Thoracic aorta (tissue), 2 donors: ENCODE data around the gene VDAC1. TPM values are rescaled to one million over a fixed set of nuclear protein-coding genes. Genes with fewer than 3 reads are reported as not detected.

Source experiments
- ATAC-seq: fragments of 150-250 bp; one replicate; pipeline ENCODE4 v1.8.0; 2017; ENCODE audit warnings: low read depth; ENCODE audit not compliant: insufficient number of reproducible peaks, low FRiP score
- DNase-seq: peaks from one replicate; pipeline ENCODE4 v3.0.0-alpha.2; 2020; ENCODE audit warnings: low spot score
- H3K27ac ChIP-seq, 2 donors: fragments of 200-600 bp; sonication (generic); 1 replicate in 1 of 2; 2 replicates in 1 of 2; pipeline ENCODE4 v1.5.1; 2016; ENCODE audit warnings: mild to moderate bottlenecking in 2 of 2, moderate library complexity in 2 of 2
- H3K27me3 ChIP-seq: fragments of 200-600 bp; sonication (generic); replicated peaks from 2 replicates; pipeline ENCODE4 v1.6.0; 2016; ENCODE audit warnings: mild to moderate bottlenecking; ENCODE audit not compliant: insufficient read depth
- H3K36me3 ChIP-seq: fragments of 200-600 bp; sonication (generic); one replicate; pipeline ENCODE4 v1.5.1; 2016
- H3K4me1 ChIP-seq, 2 donors: fragments of 200-600 bp; sonication (generic); 1 replicate in 1 of 2; 2 replicates in 1 of 2; pipeline versions ENCODE4 v1.5.1 to v1.6.0; 2016; ENCODE audit warnings: low read depth in 2 of 2, mild to moderate bottlenecking in 1 of 2; ENCODE audit not compliant: control insufficient read depth in 1 of 2
- H3K4me3 ChIP-seq: fragments of 200-600 bp; sonication (generic); 2 replicates; pipeline ENCODE4 v1.5.1; 2016; ENCODE audit warnings: mild to moderate bottlenecking
- H3K9me3 ChIP-seq: fragments of 200-600 bp; sonication (generic); 2 replicates; pipeline ENCODE4 v1.5.1; 2016
- CTCF ChIP-seq: fragments of 200-600 bp; sonication (generic); IDR thresholded peaks from one replicate; pipeline ENCODE4 v1.5.1; 2019; ENCODE audit warnings: antibody characterized with exemption
- total RNA-seq, 2 donors: library from RNA; depleted of rRNA; stranded (reverse); fragments of >200 nt; gene quantifications; one replicate each; pipeline versions ENCODE4 v1.1.0 to v1.2.3, GENCODE V29; 2016

Gene VDAC1
- total RNA-seq, 2 donors from 2014 or later, result 77.0 to 112 TPM

GRCh38 chr5:134000696-134001453 lies 3.9 kb downstream of the VDAC1 start:
- Histone ChIP-seq H3K27me3 (no peaks in the 10 kb centered on the region), H3K36me3 (no peaks in the 10 kb centered on the region), H3K9me3 (no peaks in the 10 kb centered on the region), H3K27ac (no peak overlapping the region), H3K4me3 (no peak overlapping the region), H3K4me1 (peaks cover 27 to 62% of the 10 kb centered on the region in 2 donors)
- DNase-seq, result no peak
- no peak for ATAC-seq
- no peak for TF ChIP-seq CTCF

GRCh38 chr5:134000091-134000511 lies 4.7 kb downstream of the VDAC1 start:
- ATAC-seq (no peak), DNase-seq (no peak)
- no peaks in the 10 kb centered on the region for H3K27me3 ChIP-seq
- no peak for TF ChIP-seq CTCF
- no peaks in the 10 kb centered on the region for H3K36me3 ChIP-seq
- H3K4me3 ChIP-seq, result no peak overlapping the region
- H3K4me1 ChIP-seq, result peaks cover 32 to 65% of the 10 kb centered on the region in 2 donors
- peak overlapping the region in 1 of 2 donors; percentile 29 for H3K27ac ChIP-seq
- H3K9me3 ChIP-seq, result no peaks in the 10 kb centered on the region

- no peak overlapping the region for H3K27ac ChIP-seq
- H3K4me3 ChIP-seq, result no peak overlapping the region
- no peaks in the 10 kb centered on the region for H3K9me3 ChIP-seq
- peaks cover 39 to 78% of the 10 kb centered on the region in 2 donors for H3K4me1 ChIP-seq
- DNase-seq, result no peak
- TF ChIP-seq CTCF, result no peak
- ATAC-seq, result no peak
- H3K27me3 ChIP-seq, result no peaks in the 10 kb centered on the region
- no peaks in the 10 kb centered on the region for H3K36me3 ChIP-seq
Measured at GRCh38 chr5:133998807-133999206, 6.0 kb downstream of the VDAC1 start.

- Histone ChIP-seq H3K4me1 (peaks cover 34 to 80% of the 10 kb centered on the region in 2 donors), H3K4me3 (no peak overlapping the region), H3K27me3 (no peaks in the 10 kb centered on the region), H3K27ac (no peak overlapping the region), H3K9me3 (no peaks in the 10 kb centered on the region), H3K36me3 (no peaks in the 10 kb centered on the region)
- DNase-seq, result no peak
- ATAC-seq, result no peak
- TF ChIP-seq CTCF, result no peak
Measured at GRCh38 chr5:133998042-133998441, 6.7 kb downstream of the VDAC1 start.

- TF ChIP-seq CTCF, result no peak
- no peak overlapping the region for H3K27ac ChIP-seq
- no peaks in the 10 kb centered on the region for H3K36me3 ChIP-seq
- H3K9me3 ChIP-seq, result no peaks in the 10 kb centered on the region
- H3K27me3 ChIP-seq, result no peaks in the 10 kb centered on the region
- no peak for DNase-seq
- peaks cover 30 to 79% of the 10 kb centered on the region in 2 donors for H3K4me1 ChIP-seq
- no peak for ATAC-seq
- no peak overlapping the region for H3K4me3 ChIP-seq
Measured at GRCh38 chr5:133996683-133997252, 8.0 kb downstream of the VDAC1 start.
